Transverse colon (tissue), 4 donors: ENCODE results near the gene FBXL12.

Experiments used
- POLR2A ChIP-seq: fragments of 450-650 bp; IDR thresholded peaks from one replicate; pipeline ENCODE4 v1.6.1; 2016; ENCODE audit warnings: antibody characterized with exemption, mild to moderate bottlenecking, moderate library complexity
- POLR2AphosphoS5 ChIP-seq, 3 donors: sonication (generic); formaldehyde crosslinking; IDR thresholded peaks; one replicate each; pipeline ENCODE4 v1.6.1; 2016; ENCODE audit warnings: antibody characterized with exemption in 3 of 3
- TF ChIP-seq, protein P1 (sequence below), 5 experiments: fragments of 200-600 bp in 3 of 5; fragments of 450-650 bp in 2 of 5; sonication (generic) in 3 of 5; IDR thresholded peaks; 1 replicate in 2 of 5; 2 replicates in 3 of 5; pipeline ENCODE4 v1.5.1; 2016 to 2017; ENCODE audit warnings: antibody characterized with exemption in 5 of 5, inconsistent platforms in 3 of 5, mild to moderate bottlenecking in 2 of 5, moderate library complexity in 1 of 5

- TF ChIP-seq POLR2AphosphoS5 (IDR thresholded peaks at IDR 0.05) (no peak), POLR2A (no peak)
- TF ChIP-seq, protein P1, sequence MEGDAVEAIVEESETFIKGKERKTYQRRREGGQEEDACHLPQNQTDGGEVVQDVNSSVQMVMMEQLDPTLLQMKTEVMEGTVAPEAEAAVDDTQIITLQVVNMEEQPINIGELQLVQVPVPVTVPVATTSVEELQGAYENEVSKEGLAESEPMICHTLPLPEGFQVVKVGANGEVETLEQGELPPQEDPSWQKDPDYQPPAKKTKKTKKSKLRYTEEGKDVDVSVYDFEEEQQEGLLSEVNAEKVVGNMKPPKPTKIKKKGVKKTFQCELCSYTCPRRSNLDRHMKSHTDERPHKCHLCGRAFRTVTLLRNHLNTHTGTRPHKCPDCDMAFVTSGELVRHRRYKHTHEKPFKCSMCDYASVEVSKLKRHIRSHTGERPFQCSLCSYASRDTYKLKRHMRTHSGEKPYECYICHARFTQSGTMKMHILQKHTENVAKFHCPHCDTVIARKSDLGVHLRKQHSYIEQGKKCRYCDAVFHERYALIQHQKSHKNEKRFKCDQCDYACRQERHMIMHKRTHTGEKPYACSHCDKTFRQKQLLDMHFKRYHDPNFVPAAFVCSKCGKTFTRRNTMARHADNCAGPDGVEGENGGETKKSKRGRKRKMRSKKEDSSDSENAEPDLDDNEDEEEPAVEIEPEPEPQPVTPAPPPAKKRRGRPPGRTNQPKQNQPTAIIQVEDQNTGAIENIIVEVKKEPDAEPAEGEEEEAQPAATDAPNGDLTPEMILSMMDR (IDR thresholded peaks at IDR 0.05) = no peak
These were observed 12.1 kb downstream of the FBXL12 start for GRCh38 chr19:9806803-9807202.
